ENCODE measurements around the gene PTK6. TPM values are rescaled to one million over a fixed set of nuclear protein-coding genes. Genes with fewer than 3 reads are reported as not detected.

PTK6 gene
- total and polyA plus RNA-seq, 2 of the 13 experiments (the other 11 are each of a cell fraction or from before 2014, with no cell fraction given): 0.08 TPM; not detected in 1

GRCh38 chr20:63540417-63541186 is 3.4 kb upstream of the PTK6 start (continued):
- no peak for TF ChIP-seq KDM5A (IDR thresholded peaks at IDR 0.05; ENCODE audit: borderline replicate concordance, low read length)
- no peak for TF ChIP-seq PRMT3 (CRISPR knock-in tag; IDR thresholded peaks at IDR 0.05; ENCODE audit: borderline replicate concordance, low read depth)
- no peak for TF ChIP-seq ZNF331 (CRISPR knock-in tag; IDR thresholded peaks at IDR 0.05)
- no peak for TF ChIP-seq DMAP1 (CRISPR knock-in tag; IDR thresholded peaks at IDR 0.05)
- TF ChIP-seq ATF2 (CRISPR knock-in tag; IDR thresholded peaks at IDR 0.05): no peak
- TF ChIP-seq DPF2 (CRISPR knock-in tag; IDR thresholded peaks at IDR 0.05; ENCODE audit: borderline replicate concordance, low read depth): 0 out of 2 replicates have a peak, but pooled peaks have one; percentile 29
- TF ChIP-seq, protein P1, sequence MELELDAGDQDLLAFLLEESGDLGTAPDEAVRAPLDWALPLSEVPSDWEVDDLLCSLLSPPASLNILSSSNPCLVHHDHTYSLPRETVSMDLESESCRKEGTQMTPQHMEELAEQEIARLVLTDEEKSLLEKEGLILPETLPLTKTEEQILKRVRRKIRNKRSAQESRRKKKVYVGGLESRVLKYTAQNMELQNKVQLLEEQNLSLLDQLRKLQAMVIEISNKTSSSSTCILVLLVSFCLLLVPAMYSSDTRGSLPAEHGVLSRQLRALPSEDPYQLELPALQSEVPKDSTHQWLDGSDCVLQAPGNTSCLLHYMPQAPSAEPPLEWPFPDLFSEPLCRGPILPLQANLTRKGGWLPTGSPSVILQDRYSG (CRISPR knock-in tag; IDR thresholded peaks at IDR 0.05): no peak
- TF ChIP-seq CENPT (CRISPR knock-in tag; IDR thresholded peaks at IDR 0.05; ENCODE audit: low read depth): no peak
- 0 out of 2 replicates have a peak, but pooled peaks have one; percentile 43 for TF ChIP-seq BORCS8-MEF2B (CRISPR knock-in tag; IDR thresholded peaks at IDR 0.05)
- no peak for TF ChIP-seq ZNF251 (CRISPR knock-in tag; IDR thresholded peaks at IDR 0.05)
- no peak for TF ChIP-seq HNF4G (IDR thresholded peaks at IDR 0.05; ENCODE audit: borderline replicate concordance, low read depth, low read length)
- no peak for TF ChIP-seq HNF4G (CRISPR knock-in tag; IDR thresholded peaks at IDR 0.05; ENCODE audit: borderline replicate concordance, low read depth)
- 0 out of 2 replicates have a peak, but pooled peaks have one; percentile 47 for TF ChIP-seq ZNF343 (CRISPR knock-in tag; IDR thresholded peaks at IDR 0.05)
- no peak for TF ChIP-seq ZNF619 (CRISPR knock-in tag; IDR thresholded peaks at IDR 0.05)
- TF ChIP-seq MEIS1 (CRISPR knock-in tag; IDR thresholded peaks at IDR 0.05; ENCODE audit: borderline replicate concordance): peak; percentile 69; the same call in 1 of the 2 replicates
- no peak for TF ChIP-seq ZNF12 (CRISPR knock-in tag; IDR thresholded peaks at IDR 0.05)
- TF ChIP-seq NR2F2 (IDR thresholded peaks at IDR 0.05; ENCODE audit: borderline replicate concordance, low read depth): no peak
- peak; percentile 38; the same call in 1 of the 2 replicates for TF ChIP-seq USF2 (IDR thresholded peaks at IDR 0.05; ENCODE audit: low read depth, low read length)
- peak; percentile 56; the same call in 1 of the 2 replicates for TF ChIP-seq USF2 (CRISPR knock-in tag; IDR thresholded peaks at IDR 0.05; ENCODE audit: borderline replicate concordance)
- TF ChIP-seq, protein P2, sequence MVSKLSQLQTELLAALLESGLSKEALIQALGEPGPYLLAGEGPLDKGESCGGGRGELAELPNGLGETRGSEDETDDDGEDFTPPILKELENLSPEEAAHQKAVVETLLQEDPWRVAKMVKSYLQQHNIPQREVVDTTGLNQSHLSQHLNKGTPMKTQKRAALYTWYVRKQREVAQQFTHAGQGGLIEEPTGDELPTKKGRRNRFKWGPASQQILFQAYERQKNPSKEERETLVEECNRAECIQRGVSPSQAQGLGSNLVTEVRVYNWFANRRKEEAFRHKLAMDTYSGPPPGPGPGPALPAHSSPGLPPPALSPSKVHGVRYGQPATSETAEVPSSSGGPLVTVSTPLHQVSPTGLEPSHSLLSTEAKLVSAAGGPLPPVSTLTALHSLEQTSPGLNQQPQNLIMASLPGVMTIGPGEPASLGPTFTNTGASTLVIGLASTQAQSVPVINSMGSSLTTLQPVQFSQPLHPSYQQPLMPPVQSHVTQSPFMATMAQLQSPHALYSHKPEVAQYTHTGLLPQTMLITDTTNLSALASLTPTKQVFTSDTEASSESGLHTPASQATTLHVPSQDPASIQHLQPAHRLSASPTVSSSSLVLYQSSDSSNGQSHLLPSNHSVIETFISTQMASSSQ (IDR thresholded peaks at IDR 0.05; ENCODE audit: low read depth): no peak
- TF ChIP-seq, protein P2 (CRISPR knock-in tag; IDR thresholded peaks at IDR 0.05; ENCODE audit: borderline replicate concordance): 0 out of 2 replicates have a peak, but pooled peaks have one; percentile 31

All from HepG2 (cell line).